Left lung (tissue), 10 donors: ENCODE results near the gene RHOT2. TPM values are rescaled to one million over a fixed set of nuclear protein-coding genes. Genes with fewer than 3 reads are reported as not detected.
"Not testable (repeated sequence)": the region's sequence is repeated elsewhere in the genome, so short reads cannot be mapped to it uniquely, and the experiment has no call there.

Source experiments
- ATAC-seq: fragments of 200-7000 bp; cut with Tn5 transposase; one replicate; pipeline ENCODE4 v1.9.1; 2020; ENCODE audit warnings: moderate library complexity
- DNase-seq, 4 donors: peaks; one replicate each; pipeline ENCODE4 v3.0.0-alpha.2; 2013 to 2020
- H3K27ac ChIP-seq, 2 donors: fragments of 200-600 bp; sonication (generic) in 1 of 2; one replicate each; pipeline versions ENCODE4 v1.5.0 to v1.8.0; 2020 to 2021
- H3K27me3 ChIP-seq, 2 donors: fragments of 200-600 bp; sonication (generic) in 1 of 2; one replicate each; pipeline versions ENCODE4 v1.5.0 to v1.8.0; 2020 to 2021
- H3K36me3 ChIP-seq, 2 donors: fragments of 200-600 bp; sonication (generic) in 1 of 2; one replicate each; pipeline versions ENCODE4 v1.5.0 to v1.8.0; 2020 to 2021
- H3K4me1 ChIP-seq, 2 donors: fragments of 200-600 bp; one replicate each; pipeline ENCODE4 v1.8.0; 2021
- H3K4me3 ChIP-seq, 2 donors: fragments of 200-600 bp; sonication (generic) in 1 of 2; one replicate each; pipeline versions ENCODE4 v1.5.0 to v1.8.0; 2020 to 2021; ENCODE audit warnings: mild to moderate bottlenecking in 1 of 2
- H3K9me3 ChIP-seq, 2 donors: fragments of 200-600 bp; sonication (generic) in 1 of 2; one replicate each; pipeline versions ENCODE4 v1.5.0 to v1.8.0; 2020 to 2021
- intact Hi-C, 2 donors: fragments of 100-400 bp; cut with DNase I; formaldehyde crosslinking; loops; one replicate each; pipeline versions ENCODE4 v1.11.2 to v1.14.2; 2022
- polyA plus RNA-seq, 6 donors: library from polyadenylated mRNA; unstranded; fragments of 120-200 nt; gene quantifications; one replicate each; pipeline ENCODE4 v1.2.1, GENCODE V29; 2013; ENCODE audit not compliant: insufficient read length in 6 of 6
- total RNA-seq, 2 donors: library from RNA; stranded (reverse); fragmentation: NEBNext Ultra II Directional; extraction: Animal tissue kit (Norgen Biotek cat#: 25700); gene quantifications; one replicate each; pipeline ENCODE4 v1.2.1, GENCODE V29; 2021
- TF ChIP-seq, protein P1 (sequence below), 2 donors: fragments of 200-600 bp; sonication (generic) in 1 of 2; IDR thresholded peaks; one replicate each; pipeline versions ENCODE4 v1.5.0 to v1.8.0; 2021; ENCODE audit warnings: antibody characterized with exemption in 2 of 2
- donor health status: DM: no; HTN: yes; CAD: no.
- donor health status: DM: no; HTN: no; CAD: no.

RHOT2 gene
- total and polyA plus RNA-seq, 8 donors = 59.8 to 104 (median 76.3) TPM

DNA sequence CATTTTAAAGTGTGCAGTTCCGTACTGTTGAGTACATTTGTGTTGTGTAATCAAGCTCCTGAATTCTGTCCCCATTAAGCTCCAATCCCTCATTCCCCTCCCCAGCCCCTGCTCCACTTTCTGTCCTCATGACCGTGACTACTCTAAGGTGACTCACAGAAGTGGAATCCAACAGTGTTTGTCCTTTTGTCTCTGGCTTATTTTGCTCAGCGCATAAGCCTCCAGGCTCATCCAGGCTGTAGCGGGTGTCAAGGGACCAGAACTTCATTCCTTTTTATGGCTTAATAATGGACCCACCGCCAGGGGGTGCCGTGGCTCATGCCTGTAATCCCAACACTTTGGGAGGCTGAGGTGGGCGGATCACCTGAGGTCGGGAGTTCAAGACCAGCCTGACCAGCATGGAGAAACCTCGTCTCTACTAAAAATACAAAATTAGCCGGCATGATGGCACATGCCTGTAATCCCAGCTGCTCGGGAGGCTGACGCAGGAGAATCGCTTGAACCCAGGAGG lies 44.9 kb downstream of the RHOT2 start:
- TF ChIP-seq, protein P1, sequence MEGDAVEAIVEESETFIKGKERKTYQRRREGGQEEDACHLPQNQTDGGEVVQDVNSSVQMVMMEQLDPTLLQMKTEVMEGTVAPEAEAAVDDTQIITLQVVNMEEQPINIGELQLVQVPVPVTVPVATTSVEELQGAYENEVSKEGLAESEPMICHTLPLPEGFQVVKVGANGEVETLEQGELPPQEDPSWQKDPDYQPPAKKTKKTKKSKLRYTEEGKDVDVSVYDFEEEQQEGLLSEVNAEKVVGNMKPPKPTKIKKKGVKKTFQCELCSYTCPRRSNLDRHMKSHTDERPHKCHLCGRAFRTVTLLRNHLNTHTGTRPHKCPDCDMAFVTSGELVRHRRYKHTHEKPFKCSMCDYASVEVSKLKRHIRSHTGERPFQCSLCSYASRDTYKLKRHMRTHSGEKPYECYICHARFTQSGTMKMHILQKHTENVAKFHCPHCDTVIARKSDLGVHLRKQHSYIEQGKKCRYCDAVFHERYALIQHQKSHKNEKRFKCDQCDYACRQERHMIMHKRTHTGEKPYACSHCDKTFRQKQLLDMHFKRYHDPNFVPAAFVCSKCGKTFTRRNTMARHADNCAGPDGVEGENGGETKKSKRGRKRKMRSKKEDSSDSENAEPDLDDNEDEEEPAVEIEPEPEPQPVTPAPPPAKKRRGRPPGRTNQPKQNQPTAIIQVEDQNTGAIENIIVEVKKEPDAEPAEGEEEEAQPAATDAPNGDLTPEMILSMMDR (IDR thresholded peaks at IDR 0.05) = peak; percentile 6 to 16
- intact Hi-C loops = loop anchor here in 1 of 2 donors (5.0 kb wide), 1 partner anchor 70 kb away; no protein-coding TSS in a partner anchor
- Histone ChIP-seq H3K27me3 (peaks cover 12 to 94% of the 10 kb centered on the region in 2 donors), H3K4me1 (peaks cover 11 to 38% of the 10 kb centered on the region in 2 donors)
- not testable (repeated sequence) for H3K27ac ChIP-seq, H3K4me3 ChIP-seq, H3K9me3 ChIP-seq, H3K36me3 ChIP-seq, DNase-seq
- ATAC-seq = peak; percentile 5

DNA sequence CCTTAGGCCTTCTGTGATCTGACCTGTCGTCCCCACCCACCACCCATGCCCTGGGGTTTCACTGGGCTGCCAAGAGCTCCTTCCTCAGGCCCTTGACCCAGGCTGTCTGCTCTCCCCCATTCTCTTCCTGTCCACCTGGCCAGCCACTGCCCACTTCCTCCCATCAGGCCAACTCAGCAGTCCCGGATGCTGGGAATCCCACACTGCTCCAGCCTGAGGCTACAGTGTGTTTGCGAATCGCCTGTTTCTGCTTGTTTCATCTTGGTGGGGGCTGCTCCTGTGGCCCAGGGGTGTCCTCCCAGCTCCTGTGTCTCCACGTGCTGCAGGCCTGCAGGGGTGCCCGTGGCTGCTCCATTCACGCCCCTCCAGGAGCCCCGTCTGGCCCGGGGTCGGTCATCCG lies 46.1 kb downstream of the RHOT2 start:
- no peak for ATAC-seq
- Histone ChIP-seq H3K9me3 (no peaks in the 10 kb centered on the region), H3K27me3 (peaks cover 12 to 87% of the 10 kb centered on the region in 2 donors), H3K27ac (no peak overlapping the region), H3K4me1 (peaks cover 11 to 41% of the 10 kb centered on the region in 2 donors), H3K4me3 (no peak overlapping the region), H3K36me3 (no peaks in the 10 kb centered on the region)
- DNase-seq = no peak
- TF ChIP-seq, protein P1 (IDR thresholded peaks at IDR 0.05) = no peak
- intact Hi-C loops = loop anchor here in 1 of 2 donors (5.0 kb wide), 1 partner anchor 68 kb away; no protein-coding TSS in a partner anchor

DNA sequence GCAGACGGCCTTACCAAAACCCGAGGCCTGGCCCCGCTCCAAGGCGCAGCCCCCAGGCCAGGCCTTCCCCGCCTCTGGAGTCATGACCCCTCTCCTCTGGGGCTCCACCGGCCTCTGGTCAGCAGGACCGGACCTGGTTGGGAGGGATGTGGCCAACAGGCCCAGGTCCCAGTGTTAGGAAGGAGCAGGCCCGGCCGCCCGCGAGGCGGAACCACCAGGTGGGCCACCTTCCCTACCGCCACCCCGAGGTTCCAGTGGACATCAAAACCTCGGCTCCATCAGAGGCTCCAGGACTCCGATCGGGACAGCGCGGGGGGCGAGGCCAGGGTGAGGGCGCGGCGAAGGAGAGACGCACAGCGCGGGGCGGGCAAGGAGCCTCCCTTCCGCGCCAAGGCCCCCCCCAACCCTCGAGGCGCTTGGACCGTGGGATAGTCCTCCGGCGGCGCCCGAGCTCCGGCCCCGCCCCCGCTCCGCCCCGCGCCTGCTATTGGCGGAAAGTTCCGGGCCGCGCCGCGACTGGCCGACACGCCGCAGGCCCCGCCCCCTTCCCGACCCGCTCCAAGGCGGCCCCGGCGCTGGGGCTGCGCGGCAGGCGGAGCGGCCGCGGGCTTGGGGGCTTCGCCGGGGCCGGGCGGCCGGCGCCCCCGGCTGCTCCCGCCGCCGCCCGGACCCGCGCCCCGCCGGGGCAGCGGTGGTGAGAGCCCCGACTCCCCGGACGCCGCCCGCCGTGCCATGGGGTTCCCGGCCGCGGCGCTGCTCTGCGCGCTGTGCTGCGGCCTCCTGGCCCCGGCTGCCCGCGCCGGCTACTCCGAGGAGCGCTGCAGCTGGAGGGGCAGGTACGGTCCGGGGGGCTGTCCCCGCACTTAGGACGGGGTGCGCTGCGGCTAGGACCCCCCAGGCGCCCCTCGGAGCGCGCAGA lies 46.9 kb downstream of the RHOT2 start, which contains the start of gene METRN:
Gene METRN, plus strand, starts transcription at position 561 of the 919 bp plus-strand sequence. Its CDS starts 172 bp downstream, at position 733.
- Histone ChIP-seq H3K9me3 (no peaks in the 10 kb centered on the region), H3K27me3 (peaks cover 12 to 81% of the 10 kb centered on the region in 2 donors), H3K4me3 (peak within 1 kb of the TSS; percentile 62 to 65), H3K36me3 (no peaks in the 10 kb centered on the region), H3K4me1 (peaks cover 11 to 45% of the 10 kb centered on the region in 2 donors), H3K27ac (no peak within 1 kb of the TSS)
- ATAC-seq (peak; percentile 91), DNase-seq (peak; percentile 84 to 97 (median 90))
- intact Hi-C loops = loop anchor here in 1 of 2 donors (5.0 kb wide), 1 partner anchor 67 kb away; no protein-coding TSS in a partner anchor
- TF ChIP-seq, protein P1 (IDR thresholded peaks at IDR 0.05) = no peak

DNA sequence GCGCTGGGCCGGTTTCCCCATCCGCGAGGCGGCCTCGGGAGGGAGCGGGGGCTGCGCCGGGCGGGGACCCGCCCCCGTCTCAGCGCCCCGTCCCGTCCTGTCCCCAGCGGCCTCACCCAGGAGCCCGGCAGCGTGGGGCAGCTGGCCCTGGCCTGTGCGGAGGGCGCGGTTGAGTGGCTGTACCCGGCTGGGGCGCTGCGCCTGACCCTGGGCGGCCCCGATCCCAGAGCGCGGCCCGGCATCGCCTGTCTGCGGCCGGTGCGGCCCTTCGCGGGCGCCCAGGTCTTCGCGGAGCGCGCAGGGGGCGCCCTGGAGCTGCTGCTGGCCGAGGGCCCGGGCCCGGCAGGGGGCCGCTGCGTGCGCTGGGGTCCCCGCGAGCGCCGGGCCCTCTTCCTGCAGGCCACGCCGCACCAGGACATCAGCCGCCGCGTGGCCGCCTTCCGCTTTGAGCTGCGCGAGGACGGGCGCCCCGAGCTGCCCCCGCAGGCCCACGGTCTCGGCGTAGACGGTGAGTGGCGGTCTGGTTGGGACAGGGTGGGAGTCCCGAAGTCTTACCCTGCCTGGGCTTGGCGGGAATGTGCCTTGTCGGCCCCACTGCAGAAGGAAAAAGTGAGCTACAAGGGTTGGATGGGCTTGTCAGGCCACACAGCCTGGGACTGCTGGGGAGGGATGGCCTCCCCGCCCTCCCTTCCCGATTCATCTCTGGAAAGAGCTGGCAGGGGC lies 47.7 kb downstream of the RHOT2 start:
- peaks cover 5 to 79% of the 10 kb centered on the region in 2 donors for H3K27me3 ChIP-seq
- no peaks in the 10 kb centered on the region for H3K9me3 ChIP-seq
- TF ChIP-seq, protein P1 (IDR thresholded peaks at IDR 0.05) = no peak
- no peaks in the 10 kb centered on the region for H3K36me3 ChIP-seq
- DNase-seq (no peak), ATAC-seq (peak; percentile 1)
- peak overlapping the region; percentile 62 to 65 for H3K4me3 ChIP-seq
- peaks cover 17 to 53% of the 10 kb centered on the region in 2 donors for H3K4me1 ChIP-seq
- intact Hi-C loops = no loop called here
- H3K27ac ChIP-seq = no peak overlapping the region
